Stimulated activated CD4-positive, alpha-beta T cell treated with anti-CD3 and anti-CD28 coated beads, Interleukin-12 subunit alpha, Interleukin-12 subunit beta, amount 100 ng/mL, for 24 hours (primary cell): ENCODE results near the gene NTRK1.

Experiments used
- DNase-seq, 2 experiments: peaks; one replicate each; pipeline ENCODE4 v3.0.0-alpha.2; 2020; ENCODE audit warnings: low read depth in 2 of 2

NTRK1 gene

GRCh38 chr1:156881101-156881500, 20.4 kb downstream of the NTRK1 start:
- no peak for DNase-seq

GRCh38 chr1:156881663-156882062, 21.0 kb downstream of the NTRK1 start:
- no peak for DNase-seq

GRCh38 chr1:156882543-156882942, 21.9 kb downstream of the NTRK1 start:
- no peak for DNase-seq

GRCh38 chr1:156883919-156884318, 23.3 kb downstream of the NTRK1 start:
- no peak for DNase-seq

- DNase-seq: no peak
Measured at GRCh38 chr1:156884560-156885184, 24.0 kb downstream of the NTRK1 start.

GRCh38 chr1:156885314-156885713, 24.6 kb downstream of the NTRK1 start:
- DNase-seq: no peak

- DNase-seq: no peak
Measured at GRCh38 chr1:156885880-156886355, 25.3 kb downstream of the NTRK1 start.

- no peak for DNase-seq
Measured at GRCh38 chr1:156886583-156887281, 26.1 kb downstream of the NTRK1 start.

- DNase-seq: no peak
Measured at GRCh38 chr1:156887317-156887716, 26.7 kb downstream of the NTRK1 start.

- DNase-seq: no peak
Measured at GRCh38 chr1:156887734-156888133, 27.1 kb downstream of the NTRK1 start.

GRCh38 chr1:156889802-156890580, 29.3 kb downstream of the NTRK1 start:
- DNase-seq: peak; percentile 19 to 59

- DNase-seq: peak; percentile 69 to 89
Measured at GRCh38 chr1:156892190-156893047, 31.8 kb downstream of the NTRK1 start.

GRCh38 chr1:156893048-156893953, 32.6 kb downstream of the NTRK1 start, which contains the start of gene PEAR1:
Gene PEAR1, plus strand, starts transcription at chr1:156893718. Its CDS starts 10,209 bp downstream, at chr1:156903927.
- DNase-seq: no peak

GRCh38 chr1:156894001-156894400, 33.3 kb downstream of the NTRK1 start:
- no peak for DNase-seq

- no peak for DNase-seq
Measured at GRCh38 chr1:156894711-156895454, 34.2 kb downstream of the NTRK1 start.

GRCh38 chr1:156895455-156895812, 34.8 kb downstream of the NTRK1 start:
- no peak for DNase-seq

GRCh38 chr1:156895927-156896326, 35.3 kb downstream of the NTRK1 start:
- no peak for DNase-seq

- DNase-seq: no peak
Measured at GRCh38 chr1:156896490-156897033, 35.9 kb downstream of the NTRK1 start.

GRCh38 chr1:156897078-156897825, 36.6 kb downstream of the NTRK1 start:
- no peak for DNase-seq
